ENCODE measurements around the gene PURA.

PURA gene

GRCh38 chr5:140075371-140075770, 38.5 kb upstream of the PURA start:
- Histone ChIP-seq H4K20me1 (ENCODE audit: low read depth, low read length) (no peaks in the 10 kb centered on the region), H3K4me2 (ENCODE audit: low read depth, low read length, poor library complexity, severe bottlenecking) (no peak overlapping the region), H2AFZ (ENCODE audit: low read depth, low read length, severe bottlenecking) (no peak overlapping the region), H3K27me3 (ENCODE audit: low read length) (no peaks in the 10 kb centered on the region), H3K27ac (ENCODE audit: low read depth, low read length) (no peak overlapping the region), H3K9me3 (ENCODE audit: insufficient read depth, low read length) (no peaks in the 10 kb centered on the region), H3K4me3 (ENCODE audit: insufficient read depth, low read length, poor library complexity, severe bottlenecking) (no peak overlapping the region), H3K9me2 (replicated peaks; ENCODE audit: insufficient read depth, low read length) (no peaks in the 10 kb centered on the region), H3K36me3 (ENCODE audit: low read length) (no peaks in the 10 kb centered on the region), H3K9ac (ENCODE audit: low read length) (no peak overlapping the region), H3F3A (ENCODE audit: insufficient read depth) (no peaks in the 10 kb centered on the region), H3K79me2 (ENCODE audit: insufficient read depth, low read length) (no peaks in the 10 kb centered on the region)
- no peak for TF ChIP-seq CTCF (IDR thresholded peaks at IDR 0.05; ENCODE audit: insufficient read depth, low read length, poor library complexity, severe bottlenecking)
- no peak for TF ChIP-seq EZH2phosphoT487 (conservative IDR thresholded peaks at IDR 0.05; ENCODE audit: low read length)

GRCh38 chr5:140076142-140076541, 37.8 kb upstream of the PURA start:
- Histone ChIP-seq H3K9me3 (ENCODE audit: insufficient read depth, low read length) (no peaks in the 10 kb centered on the region), H3K4me3 (ENCODE audit: insufficient read depth, low read length, poor library complexity, severe bottlenecking) (no peak overlapping the region), H3K9ac (ENCODE audit: low read length) (no peak overlapping the region), H2AFZ (ENCODE audit: low read depth, low read length, severe bottlenecking) (no peak overlapping the region), H3K9me2 (replicated peaks; ENCODE audit: insufficient read depth, low read length) (no peaks in the 10 kb centered on the region), H4K20me1 (ENCODE audit: low read depth, low read length) (no peaks in the 10 kb centered on the region), H3K4me2 (ENCODE audit: low read depth, low read length, poor library complexity, severe bottlenecking) (no peak overlapping the region), H3F3A (ENCODE audit: insufficient read depth) (no peaks in the 10 kb centered on the region), H3K79me2 (ENCODE audit: insufficient read depth, low read length) (no peaks in the 10 kb centered on the region), H3K27me3 (ENCODE audit: low read length) (no peaks in the 10 kb centered on the region), H3K27ac (ENCODE audit: low read depth, low read length) (no peak overlapping the region), H3K36me3 (ENCODE audit: low read length) (no peaks in the 10 kb centered on the region)
- no peak for TF ChIP-seq CTCF (IDR thresholded peaks at IDR 0.05; ENCODE audit: insufficient read depth, low read length, poor library complexity, severe bottlenecking)
- TF ChIP-seq EZH2phosphoT487 (conservative IDR thresholded peaks at IDR 0.05; ENCODE audit: low read length) = no peak

GRCh38 chr5:140076788-140077187, 37.1 kb upstream of the PURA start:
- TF ChIP-seq EZH2phosphoT487 (conservative IDR thresholded peaks at IDR 0.05; ENCODE audit: low read length) (no peak), CTCF (IDR thresholded peaks at IDR 0.05; ENCODE audit: insufficient read depth, low read length, poor library complexity, severe bottlenecking) (no peak)
- H3K4me2 ChIP-seq (ENCODE audit: low read depth, low read length, poor library complexity, severe bottlenecking) = no peak overlapping the region

More at GRCh38 chr5:140076788-140077187, 37.1 kb upstream of the PURA start:
- Histone ChIP-seq H3K36me3 (ENCODE audit: low read length) (no peaks in the 10 kb centered on the region), H3K9me2 (replicated peaks; ENCODE audit: insufficient read depth, low read length) (no peaks in the 10 kb centered on the region), H3K9ac (ENCODE audit: low read length) (no peak overlapping the region), H3K4me3 (ENCODE audit: insufficient read depth, low read length, poor library complexity, severe bottlenecking) (no peak overlapping the region), H3K9me3 (ENCODE audit: insufficient read depth, low read length) (no peaks in the 10 kb centered on the region), H3K27me3 (ENCODE audit: low read length) (no peaks in the 10 kb centered on the region), H4K20me1 (ENCODE audit: low read depth, low read length) (no peaks in the 10 kb centered on the region), H3F3A (ENCODE audit: insufficient read depth) (no peaks in the 10 kb centered on the region), H2AFZ (ENCODE audit: low read depth, low read length, severe bottlenecking) (no peak overlapping the region), H3K27ac (ENCODE audit: low read depth, low read length) (no peak overlapping the region), H3K79me2 (ENCODE audit: insufficient read depth, low read length) (no peaks in the 10 kb centered on the region)

All from SU-DHL-6 (cell line).